ENCODE measurements around the gene ZNF775. TPM values are rescaled to one million over a fixed set of nuclear protein-coding genes. Genes with fewer than 3 reads are reported as not detected.

ZNF775 gene
- total and polyA plus RNA-seq, 2 of the 13 experiments (the other 11 are each of a cell fraction or from before 2014, with no cell fraction given) = 3.1 to 3.2 TPM

GRCh38 chr7:150388709-150389531 lies 9.8 kb downstream of the ZNF775 start (continued):
- TF ChIP-seq NFIC (IDR thresholded peaks at IDR 0.05; ENCODE audit: low read length) (peak; percentile 76), HMG20A (CRISPR knock-in tag; IDR thresholded peaks at IDR 0.05; ENCODE audit: borderline replicate concordance) (peak; percentile 84), KLF6 (CRISPR knock-in tag; IDR thresholded peaks at IDR 0.05) (peak; percentile 89), SRSF1 (optimal IDR thresholded peaks at IDR 0.05; ENCODE audit: low read depth, low read length) (no peak), PREB (CRISPR knock-in tag; IDR thresholded peaks at IDR 0.05) (0 out of 2 replicates have a peak, but pooled peaks have one; percentile 51), REST (IDR thresholded peaks at IDR 0.05; ENCODE audit: borderline replicate concordance in 1 of 2, low read depth in 1 of 2, low read length in 2 of 2) (0 out of 4 replicates have a peak, but pooled peaks of 1 of the 2 experiments have one; percentile 43), MIER3 (CRISPR knock-in tag; IDR thresholded peaks at IDR 0.05; ENCODE audit: borderline replicate concordance) (peak; percentile 93), XRCC5 (optimal IDR thresholded peaks at IDR 0.05; ENCODE audit: low read length) (peak; percentile 87), KLF12 (CRISPR knock-in tag; IDR thresholded peaks at IDR 0.05; ENCODE audit: borderline replicate concordance) (peak; percentile 56; the same call in 1 of the 2 replicates), ZNF878 (CRISPR knock-in tag; IDR thresholded peaks at IDR 0.05) (peak; percentile 72; the same call in 1 of the 2 replicates), ZNF670 (CRISPR knock-in tag; IDR thresholded peaks at IDR 0.05; ENCODE audit: borderline replicate concordance) (no peak; the same call in 1 of the 2 replicates), CAMTA2 (CRISPR knock-in tag; IDR thresholded peaks at IDR 0.05; ENCODE audit: borderline replicate concordance) (0 out of 2 replicates have a peak, but pooled peaks have one; percentile 59), MEIS2 (CRISPR knock-in tag; IDR thresholded peaks at IDR 0.05) (peak; percentile 90), FOXM1 (CRISPR knock-in tag; IDR thresholded peaks at IDR 0.05) (0 out of 2 replicates have a peak, but pooled peaks have one; percentile 23), PRDM10 (CRISPR knock-in tag; IDR thresholded peaks at IDR 0.05; ENCODE audit: low read depth) (peak; percentile 95), ATRX (CRISPR knock-in tag; IDR thresholded peaks at IDR 0.05; ENCODE audit: borderline replicate concordance) (no peak), ZNF33A (CRISPR knock-in tag; IDR thresholded peaks at IDR 0.05; ENCODE audit: borderline replicate concordance) (no peak)
